GM19397 (cell line): ENCODE results near the gene CHCHD3.

ENCODE experiments used
- ATAC-seq: cut with Tn5 transposase; IDR thresholded peaks from one replicate; pipeline ENCODE4 v1.9.1; 2021; ENCODE audit warnings: mild to moderate bottlenecking, moderate library complexity; ENCODE audit not compliant: unreplicated experiment

CHCHD3 gene

GRCh38 chr7:132756484-132756990 is 325.4 kb downstream of the CHCHD3 start:
- ATAC-seq: no peak

GRCh38 chr7:132755538-132756483 is 326.1 kb downstream of the CHCHD3 start:
- ATAC-seq: no peak

GRCh38 chr7:132752431-132752830 is 329.5 kb downstream of the CHCHD3 start:
- ATAC-seq: no peak

DNA sequence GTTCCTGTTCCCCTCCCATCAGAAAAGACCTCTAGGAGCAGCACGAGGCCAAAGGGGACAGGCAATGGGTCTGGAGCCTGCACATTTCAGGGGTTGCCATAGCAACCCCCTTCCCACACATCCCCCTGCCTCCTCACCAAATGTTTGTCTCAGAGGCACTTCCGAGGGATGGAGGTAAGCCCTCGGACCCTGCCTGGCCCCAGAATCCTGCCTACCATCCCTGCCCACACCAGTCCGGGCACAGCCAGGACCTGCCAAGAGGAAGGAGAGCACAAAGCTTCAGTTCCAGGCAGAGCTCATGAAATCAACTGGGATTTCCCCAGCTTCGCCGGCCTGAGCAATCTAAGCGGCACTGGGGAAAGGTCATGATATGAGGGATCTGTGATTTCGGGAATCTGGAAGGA is 330.6 kb downstream of the CHCHD3 start:
- no peak for ATAC-seq

DNA sequence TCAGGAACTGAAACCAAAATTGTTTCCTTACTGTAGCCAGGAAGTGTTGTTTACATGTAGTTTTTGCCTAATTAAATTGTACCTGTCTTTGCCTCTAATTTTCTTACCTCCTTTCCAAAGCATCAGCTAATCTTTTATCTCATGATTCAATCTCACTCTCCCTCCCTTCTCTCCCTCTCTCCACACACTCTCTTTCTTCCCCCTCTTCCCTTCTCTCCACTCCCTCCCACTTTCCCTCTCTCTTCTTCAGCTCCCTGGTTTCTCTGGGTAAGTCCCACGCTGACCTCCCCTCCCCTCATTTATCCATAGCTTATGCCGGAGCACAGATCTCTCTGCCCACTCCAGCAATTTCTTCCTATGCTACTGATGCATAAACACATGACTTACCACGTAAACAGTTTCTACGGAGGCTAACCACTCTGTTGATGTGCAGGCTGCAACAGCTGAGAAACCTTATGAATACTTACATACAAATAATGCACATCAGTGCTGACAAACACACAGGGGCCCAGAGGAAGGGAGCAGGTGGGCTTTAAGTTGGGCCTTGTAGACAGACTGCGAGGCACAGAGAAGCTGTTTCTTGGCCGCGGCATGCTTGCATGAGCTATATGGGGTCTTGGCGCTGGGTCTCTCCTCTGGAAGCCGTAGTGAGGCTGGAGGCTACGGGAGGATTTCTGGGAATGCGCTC is 331.2 kb downstream of the CHCHD3 start:
- ATAC-seq: no peak

GRCh38 chr7:132750096-132750495 is 331.8 kb downstream of the CHCHD3 start:
- no peak for ATAC-seq

- no peak for ATAC-seq
Measured at GRCh38 chr7:132745510-132745909, 336.4 kb downstream of the CHCHD3 start.

DNA sequence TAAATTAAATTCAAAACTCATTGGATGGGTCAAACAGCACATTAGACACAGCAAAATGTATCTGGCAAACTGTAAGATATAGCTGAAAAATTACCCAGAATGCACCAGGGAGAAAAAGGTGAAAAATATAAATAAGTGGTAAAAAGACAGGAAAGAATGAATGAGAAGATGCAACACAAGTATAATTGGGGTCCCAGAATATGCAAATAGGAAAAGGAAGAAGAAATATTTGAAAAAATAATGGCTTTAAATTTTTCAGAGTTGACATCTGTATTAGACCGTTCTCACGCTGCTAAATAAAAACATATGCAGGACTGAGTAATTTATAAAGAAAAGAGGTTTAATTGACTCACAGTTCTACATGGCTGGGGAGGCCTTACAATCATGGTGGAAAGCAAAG is 337.9 kb downstream of the CHCHD3 start:
- no peak for ATAC-seq

DNA sequence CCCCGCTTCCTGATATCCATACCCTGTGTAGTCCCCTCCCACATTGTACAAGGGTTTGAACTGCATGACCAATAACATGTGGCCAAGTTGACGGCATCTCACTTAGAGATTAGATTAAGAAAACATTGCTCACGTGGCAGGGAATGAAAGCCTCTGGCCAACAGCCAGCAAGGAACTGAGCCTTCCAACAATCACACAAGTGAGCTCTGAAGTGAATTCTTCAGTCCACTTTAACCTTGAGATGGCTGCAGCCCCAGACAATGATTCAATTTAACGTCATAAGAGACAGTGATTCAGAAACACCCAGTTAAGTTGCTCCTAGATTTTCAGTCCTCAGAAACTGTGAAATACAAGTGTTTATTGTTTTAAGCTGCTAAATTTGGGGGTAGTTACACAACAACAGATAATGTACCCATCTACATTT is 339.7 kb downstream of the CHCHD3 start:
- ATAC-seq: no peak

DNA sequence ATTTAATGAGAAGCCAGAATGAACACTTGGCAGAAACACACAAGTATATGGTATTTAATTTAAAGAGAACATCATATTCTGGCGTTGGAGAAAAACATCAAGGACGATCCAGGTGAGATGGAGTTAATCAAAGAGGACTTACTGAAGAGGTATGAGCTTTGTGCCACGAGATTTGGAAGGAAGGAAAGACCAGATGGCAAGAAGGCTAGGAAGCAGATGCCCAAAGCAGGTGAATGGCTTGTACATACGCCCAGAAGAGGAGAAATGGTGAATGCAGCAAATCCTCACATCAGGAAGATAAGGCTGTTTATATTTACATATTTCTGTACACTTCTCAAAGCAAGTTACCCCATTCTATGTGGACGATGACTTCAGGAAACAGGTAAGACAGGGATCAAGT is 341.7 kb downstream of the CHCHD3 start:
- ATAC-seq: no peak

- ATAC-seq: no peak
Measured at GRCh38 chr7:132739271-132739955, 342.5 kb downstream of the CHCHD3 start.

DNA sequence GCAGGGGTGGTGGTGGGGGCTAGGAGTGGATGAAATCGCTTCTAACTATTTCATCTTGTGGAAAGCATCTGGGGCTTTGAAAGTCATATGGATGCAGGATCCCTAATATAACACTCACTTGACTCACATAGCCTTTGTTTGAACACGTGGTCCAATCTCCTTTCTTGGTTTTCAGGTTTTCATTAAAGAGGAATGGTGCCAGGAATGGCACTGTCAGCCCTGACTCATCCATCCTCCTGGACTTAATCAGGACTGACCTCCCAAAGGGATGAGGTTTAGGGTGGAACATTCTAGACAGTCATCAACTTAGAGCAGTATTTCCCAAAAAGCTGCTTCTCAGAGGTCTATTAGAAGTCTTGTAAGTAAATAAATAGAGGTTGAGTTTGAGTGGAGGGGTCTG is 343.6 kb downstream of the CHCHD3 start:
- ATAC-seq: no peak

DNA sequence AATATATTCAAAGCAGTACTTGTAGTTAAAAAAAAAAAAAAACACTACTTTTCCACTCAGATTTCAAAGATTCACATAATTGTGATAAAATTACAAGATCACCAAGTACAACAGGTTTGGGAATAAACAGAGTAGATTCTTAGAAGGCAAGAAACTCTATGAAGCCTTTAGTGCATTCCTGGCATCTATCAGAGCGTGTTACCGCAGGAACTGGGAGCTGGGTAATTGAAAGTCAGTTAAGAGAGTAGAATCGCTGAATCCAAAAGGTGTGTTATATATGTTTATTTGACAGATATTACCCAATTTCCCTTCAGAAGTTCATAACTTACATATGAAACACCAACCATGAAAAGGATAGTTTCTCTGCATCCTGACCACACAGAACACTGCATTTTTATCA is 346.4 kb downstream of the CHCHD3 start:
- ATAC-seq: no peak
